ENCODE data around the gene RNF212B.

Gene RNF212B

GRCh38 chr14:23307146-23307530, 69.4 kb downstream of the RNF212B start:
- no peaks in the 10 kb centered on the region for H3K27me3 ChIP-seq (ENCODE audit: insufficient read depth, poor library complexity, severe bottlenecking)
- DNase-seq (ENCODE audit: low read depth in 1 of 2, low spot score in 1 of 2): no peak
- TF ChIP-seq, protein P1, sequence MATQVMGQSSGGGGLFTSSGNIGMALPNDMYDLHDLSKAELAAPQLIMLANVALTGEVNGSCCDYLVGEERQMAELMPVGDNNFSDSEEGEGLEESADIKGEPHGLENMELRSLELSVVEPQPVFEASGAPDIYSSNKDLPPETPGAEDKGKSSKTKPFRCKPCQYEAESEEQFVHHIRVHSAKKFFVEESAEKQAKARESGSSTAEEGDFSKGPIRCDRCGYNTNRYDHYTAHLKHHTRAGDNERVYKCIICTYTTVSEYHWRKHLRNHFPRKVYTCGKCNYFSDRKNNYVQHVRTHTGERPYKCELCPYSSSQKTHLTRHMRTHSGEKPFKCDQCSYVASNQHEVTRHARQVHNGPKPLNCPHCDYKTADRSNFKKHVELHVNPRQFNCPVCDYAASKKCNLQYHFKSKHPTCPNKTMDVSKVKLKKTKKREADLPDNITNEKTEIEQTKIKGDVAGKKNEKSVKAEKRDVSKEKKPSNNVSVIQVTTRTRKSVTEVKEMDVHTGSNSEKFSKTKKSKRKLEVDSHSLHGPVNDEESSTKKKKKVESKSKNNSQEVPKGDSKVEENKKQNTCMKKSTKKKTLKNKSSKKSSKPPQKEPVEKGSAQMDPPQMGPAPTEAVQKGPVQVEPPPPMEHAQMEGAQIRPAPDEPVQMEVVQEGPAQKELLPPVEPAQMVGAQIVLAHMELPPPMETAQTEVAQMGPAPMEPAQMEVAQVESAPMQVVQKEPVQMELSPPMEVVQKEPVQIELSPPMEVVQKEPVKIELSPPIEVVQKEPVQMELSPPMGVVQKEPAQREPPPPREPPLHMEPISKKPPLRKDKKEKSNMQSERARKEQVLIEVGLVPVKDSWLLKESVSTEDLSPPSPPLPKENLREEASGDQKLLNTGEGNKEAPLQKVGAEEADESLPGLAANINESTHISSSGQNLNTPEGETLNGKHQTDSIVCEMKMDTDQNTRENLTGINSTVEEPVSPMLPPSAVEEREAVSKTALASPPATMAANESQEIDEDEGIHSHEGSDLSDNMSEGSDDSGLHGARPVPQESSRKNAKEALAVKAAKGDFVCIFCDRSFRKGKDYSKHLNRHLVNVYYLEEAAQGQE (IDR thresholded peaks at IDR 0.05; ENCODE audit: insufficient replicate concordance, low read depth): no peak
- TF ChIP-seq SPI1 (IDR thresholded peaks at IDR 0.05; ENCODE audit: borderline replicate concordance, low read depth): no peak
- TF ChIP-seq GABPA (IDR thresholded peaks at IDR 0.05; ENCODE audit: low read depth): no peak
- no peak for TF ChIP-seq POLR2AphosphoS5 (IDR thresholded peaks at IDR 0.05; ENCODE audit: low read depth)
- peak overlapping the region; percentile 66 for H3K4me3 ChIP-seq (replicated peaks; ENCODE audit: insufficient read depth, low read length)
- peak overlapping the region; percentile 79 for H3K27ac ChIP-seq (replicated peaks)

GRCh38 chr14:23307687-23308644, 70.2 kb downstream of the RNF212B start:
- peak overlapping the region; percentile 66 for H3K4me3 ChIP-seq (replicated peaks; ENCODE audit: insufficient read depth, low read length)
- no peak for DNase-seq (ENCODE audit: low read depth in 1 of 2, low spot score in 1 of 2)
- TF ChIP-seq, protein P1 (IDR thresholded peaks at IDR 0.05; ENCODE audit: insufficient replicate concordance, low read depth): no peak
- TF ChIP-seq SPI1 (IDR thresholded peaks at IDR 0.05; ENCODE audit: borderline replicate concordance, low read depth) (no peak), POLR2AphosphoS5 (IDR thresholded peaks at IDR 0.05; ENCODE audit: low read depth) (no peak), GABPA (IDR thresholded peaks at IDR 0.05; ENCODE audit: low read depth) (no peak)
- TF ChIP-seq, protein P2, sequence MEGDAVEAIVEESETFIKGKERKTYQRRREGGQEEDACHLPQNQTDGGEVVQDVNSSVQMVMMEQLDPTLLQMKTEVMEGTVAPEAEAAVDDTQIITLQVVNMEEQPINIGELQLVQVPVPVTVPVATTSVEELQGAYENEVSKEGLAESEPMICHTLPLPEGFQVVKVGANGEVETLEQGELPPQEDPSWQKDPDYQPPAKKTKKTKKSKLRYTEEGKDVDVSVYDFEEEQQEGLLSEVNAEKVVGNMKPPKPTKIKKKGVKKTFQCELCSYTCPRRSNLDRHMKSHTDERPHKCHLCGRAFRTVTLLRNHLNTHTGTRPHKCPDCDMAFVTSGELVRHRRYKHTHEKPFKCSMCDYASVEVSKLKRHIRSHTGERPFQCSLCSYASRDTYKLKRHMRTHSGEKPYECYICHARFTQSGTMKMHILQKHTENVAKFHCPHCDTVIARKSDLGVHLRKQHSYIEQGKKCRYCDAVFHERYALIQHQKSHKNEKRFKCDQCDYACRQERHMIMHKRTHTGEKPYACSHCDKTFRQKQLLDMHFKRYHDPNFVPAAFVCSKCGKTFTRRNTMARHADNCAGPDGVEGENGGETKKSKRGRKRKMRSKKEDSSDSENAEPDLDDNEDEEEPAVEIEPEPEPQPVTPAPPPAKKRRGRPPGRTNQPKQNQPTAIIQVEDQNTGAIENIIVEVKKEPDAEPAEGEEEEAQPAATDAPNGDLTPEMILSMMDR (IDR thresholded peaks at IDR 0.05; ENCODE audit: insufficient read depth, low read length): no peak
- H3K27me3 ChIP-seq (ENCODE audit: insufficient read depth, poor library complexity, severe bottlenecking): no peaks in the 10 kb centered on the region
- H3K27ac ChIP-seq (replicated peaks): no peak overlapping the region

- no peak for DNase-seq (ENCODE audit: low read depth in 1 of 2, low spot score in 1 of 2)
- no peak overlapping the region for H3K27ac ChIP-seq (replicated peaks)
- H3K27me3 ChIP-seq (ENCODE audit: insufficient read depth, poor library complexity, severe bottlenecking): no peaks in the 10 kb centered on the region
- H3K4me3 ChIP-seq (replicated peaks; ENCODE audit: insufficient read depth, low read length): no peak overlapping the region
- TF ChIP-seq POLR2AphosphoS5 (IDR thresholded peaks at IDR 0.05; ENCODE audit: low read depth): no peak
- TF ChIP-seq, protein P2 (IDR thresholded peaks at IDR 0.05; ENCODE audit: insufficient read depth, low read length): no peak
- TF ChIP-seq GABPA (IDR thresholded peaks at IDR 0.05; ENCODE audit: low read depth): no peak
- TF ChIP-seq, protein P1 (IDR thresholded peaks at IDR 0.05; ENCODE audit: insufficient replicate concordance, low read depth): no peak
- no peak for TF ChIP-seq SPI1 (IDR thresholded peaks at IDR 0.05; ENCODE audit: borderline replicate concordance, low read depth)
These were observed 71.1 kb downstream of the RNF212B start for GRCh38 chr14:23308721-23309445.
